ENCODE results near the gene GNA15. TPM values are rescaled to one million over a fixed set of nuclear protein-coding genes. Genes with fewer than 3 reads are reported as not detected.

GNA15 gene
- total and polyA plus RNA-seq, 12 donors = 0.42 to 8.9 (median 1.1) TPM

DNA sequence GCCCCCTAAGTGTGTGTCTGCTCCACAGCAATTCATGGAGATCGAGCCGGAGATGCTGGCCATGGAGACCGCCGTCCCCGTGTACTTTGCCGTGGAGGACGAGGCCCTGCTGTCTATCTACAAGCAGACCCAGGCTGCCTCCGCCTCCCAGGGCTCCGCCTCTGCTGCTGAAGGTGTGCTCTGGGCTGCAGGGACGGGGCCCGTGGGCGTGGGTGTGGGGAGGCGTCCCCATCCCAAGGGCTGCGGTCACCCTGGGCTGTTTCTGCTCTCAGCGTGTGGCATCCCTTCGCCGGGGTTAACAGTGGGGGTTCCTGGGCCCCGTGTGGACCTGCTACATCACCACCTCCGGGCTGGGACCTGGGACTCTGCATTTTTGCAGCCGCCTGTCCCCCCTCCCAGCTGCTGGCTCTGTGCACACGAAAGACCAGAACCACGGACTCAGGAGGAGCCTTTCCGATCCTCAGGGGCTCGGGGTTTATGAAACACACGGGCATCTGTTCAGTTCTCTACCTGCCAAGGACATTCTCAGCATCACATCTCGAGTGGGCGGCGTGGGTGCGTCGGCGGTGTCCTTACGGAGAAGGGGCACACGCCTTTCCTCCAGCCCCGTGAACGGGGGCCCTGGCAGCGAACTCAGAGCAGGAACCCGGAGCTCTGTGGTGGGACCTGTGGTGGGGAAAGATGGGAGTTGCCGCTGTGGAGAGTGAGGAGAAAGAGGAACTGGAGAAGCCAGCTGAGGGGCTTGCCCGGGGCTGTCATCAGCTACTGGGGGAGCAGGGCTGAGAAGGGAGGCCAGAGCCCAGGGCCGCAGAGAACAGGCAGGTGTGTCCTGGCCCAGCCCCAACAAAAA is 57.6 kb downstream of the GNA15 start:
- Histone ChIP-seq H3K36me3 (peaks cover 0 to 36% (median 0%) of the 10 kb centered on the region in 9 donors), H3K4me1 (peaks cover 0 to 12% (median 2%) of the 10 kb centered on the region in 9 donors), H3K27me3 (no peaks in the 10 kb centered on the region), H3K9me3 (no peaks in the 10 kb centered on the region), H3K4me3 (no peak overlapping the region), H3K27ac (no peak overlapping the region)
- intact Hi-C loops (cut with DNase I) = no loop called here
- TF ChIP-seq, protein P1, sequence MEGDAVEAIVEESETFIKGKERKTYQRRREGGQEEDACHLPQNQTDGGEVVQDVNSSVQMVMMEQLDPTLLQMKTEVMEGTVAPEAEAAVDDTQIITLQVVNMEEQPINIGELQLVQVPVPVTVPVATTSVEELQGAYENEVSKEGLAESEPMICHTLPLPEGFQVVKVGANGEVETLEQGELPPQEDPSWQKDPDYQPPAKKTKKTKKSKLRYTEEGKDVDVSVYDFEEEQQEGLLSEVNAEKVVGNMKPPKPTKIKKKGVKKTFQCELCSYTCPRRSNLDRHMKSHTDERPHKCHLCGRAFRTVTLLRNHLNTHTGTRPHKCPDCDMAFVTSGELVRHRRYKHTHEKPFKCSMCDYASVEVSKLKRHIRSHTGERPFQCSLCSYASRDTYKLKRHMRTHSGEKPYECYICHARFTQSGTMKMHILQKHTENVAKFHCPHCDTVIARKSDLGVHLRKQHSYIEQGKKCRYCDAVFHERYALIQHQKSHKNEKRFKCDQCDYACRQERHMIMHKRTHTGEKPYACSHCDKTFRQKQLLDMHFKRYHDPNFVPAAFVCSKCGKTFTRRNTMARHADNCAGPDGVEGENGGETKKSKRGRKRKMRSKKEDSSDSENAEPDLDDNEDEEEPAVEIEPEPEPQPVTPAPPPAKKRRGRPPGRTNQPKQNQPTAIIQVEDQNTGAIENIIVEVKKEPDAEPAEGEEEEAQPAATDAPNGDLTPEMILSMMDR (IDR thresholded peaks at IDR 0.05) = no peak
- ATAC-seq (no peak), DNase-seq (no peak)
- 89 to 90% methylated on average over 40 of the region's 40 CpGs for WGBS, 2 donors

DNA sequence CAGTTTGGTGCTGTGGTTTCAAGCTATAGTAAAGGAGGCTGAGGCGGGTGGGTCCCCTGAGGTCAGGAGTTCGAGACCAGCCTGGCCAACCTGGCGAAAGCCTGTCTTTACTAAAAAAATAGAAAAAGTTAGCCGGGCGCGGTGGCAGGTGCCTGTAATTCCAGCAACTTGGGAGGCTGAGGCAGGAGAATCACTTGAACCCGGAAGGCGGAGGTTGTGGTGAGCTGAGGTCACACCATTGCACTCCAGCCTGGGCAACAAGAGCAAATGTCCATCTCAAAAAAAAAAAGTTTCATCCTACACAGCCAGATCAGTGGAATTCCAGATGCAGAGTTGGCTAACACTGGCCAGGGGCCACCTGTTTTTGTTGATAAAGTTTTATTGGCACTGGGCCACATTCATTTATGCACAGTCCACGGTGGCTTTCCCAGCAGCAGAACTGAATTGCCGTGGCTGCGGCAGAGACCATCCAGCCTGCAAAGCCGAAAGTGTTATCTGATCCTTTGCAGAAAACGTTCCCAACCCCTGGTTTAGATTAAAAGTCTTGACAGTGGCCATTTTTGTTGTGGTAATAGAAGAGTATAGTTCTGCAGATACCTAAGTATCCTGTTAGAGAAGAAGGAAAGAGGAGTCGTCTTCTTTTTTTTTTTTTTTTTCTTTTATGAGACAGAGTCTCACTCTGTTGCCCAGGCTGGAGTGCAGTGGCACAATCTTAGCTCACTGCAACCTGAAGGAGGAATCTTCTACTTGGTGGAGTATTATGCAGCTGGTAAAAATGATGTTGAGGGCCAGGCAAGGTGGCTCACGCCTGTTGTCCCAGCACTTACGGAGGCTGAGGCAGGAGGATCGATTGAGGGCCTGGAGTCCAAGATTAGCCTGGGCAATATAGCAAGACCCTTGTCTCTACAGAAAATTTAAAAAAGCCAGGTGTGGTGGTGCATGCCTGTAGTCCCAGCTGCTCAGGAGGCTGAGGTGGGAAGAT is 58.6 kb downstream of the GNA15 start:
- peaks cover 0 to 45% (median 4%) of the 10 kb centered on the region in 9 donors for H3K36me3 ChIP-seq
- DNase-seq = no peak
- no peaks in the 10 kb centered on the region for H3K9me3 ChIP-seq
- no peak overlapping the region for H3K4me3 ChIP-seq
- H3K27me3 ChIP-seq = no peaks in the 10 kb centered on the region
- no peak overlapping the region for H3K27ac ChIP-seq
- ATAC-seq = no peak
- WGBS, 2 donors = 90 to 91% methylated on average over 17 of the region's 17 CpGs
- H3K4me1 ChIP-seq = peaks cover 0 to 3% (median 0%) of the 10 kb centered on the region in 9 donors
- TF ChIP-seq, protein P1 (IDR thresholded peaks at IDR 0.05) = no peak
- intact Hi-C loops (cut with DNase I) = no loop called here

DNA sequence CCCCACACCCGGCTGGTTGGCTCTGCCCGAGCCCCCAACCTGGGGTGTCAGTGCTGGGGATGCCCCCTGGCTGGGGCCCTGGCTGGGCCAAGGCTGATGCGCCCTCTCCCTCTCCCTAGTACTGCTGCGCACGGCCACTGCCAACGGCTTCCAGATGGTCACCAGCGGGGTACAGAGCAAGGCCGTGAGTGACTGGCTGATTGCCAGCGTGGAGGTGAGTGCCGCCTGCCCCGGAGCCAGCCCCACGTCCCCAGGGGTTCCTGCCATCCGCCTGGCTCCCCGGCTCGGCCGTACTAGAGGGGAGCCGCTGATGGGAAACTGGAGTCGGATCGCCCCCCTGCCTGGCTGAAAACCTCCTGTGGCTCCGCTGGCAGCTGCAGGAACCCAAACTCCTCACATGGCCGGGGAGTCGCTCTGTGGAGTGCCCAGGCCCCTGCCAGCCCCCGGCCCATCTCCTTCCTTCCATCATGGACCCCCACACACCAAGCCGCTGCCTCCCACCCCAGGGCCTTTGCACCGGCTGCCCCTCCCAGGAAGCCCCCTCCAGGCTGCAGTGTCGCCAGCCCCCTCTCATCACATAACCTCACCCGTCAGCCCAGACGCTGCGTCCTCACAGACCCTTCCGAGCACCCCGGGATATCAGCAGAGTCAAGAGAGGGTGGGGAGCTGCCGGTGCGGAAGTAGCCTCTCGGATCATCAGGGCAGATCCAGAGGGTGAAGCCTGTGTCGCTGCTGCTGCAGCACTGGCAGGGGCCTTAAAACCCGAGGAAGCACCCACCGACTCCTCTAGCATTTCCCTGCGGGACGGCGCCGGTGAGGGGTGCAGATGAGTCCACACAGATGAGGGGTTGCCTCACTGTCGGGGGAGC is 60.5 kb downstream of the GNA15 start:
- TF ChIP-seq, protein P1 (IDR thresholded peaks at IDR 0.05) = no peak
- no peak for ATAC-seq
- peaks cover 0 to 57% (median 4%) of the 10 kb centered on the region in 9 donors for H3K36me3 ChIP-seq
- H3K9me3 ChIP-seq = no peaks in the 10 kb centered on the region
- intact Hi-C loops (cut with DNase I) = no loop called here
- H3K27ac ChIP-seq = no peak overlapping the region
- WGBS, 2 donors = 94 to 95% methylated on average over 41 to 42 of the region's 42 CpGs
- H3K4me3 ChIP-seq = no peak overlapping the region
- H3K4me1 ChIP-seq = no peaks in the 10 kb centered on the region
- DNase-seq = no peak
- no peaks in the 10 kb centered on the region for H3K27me3 ChIP-seq

DNA sequence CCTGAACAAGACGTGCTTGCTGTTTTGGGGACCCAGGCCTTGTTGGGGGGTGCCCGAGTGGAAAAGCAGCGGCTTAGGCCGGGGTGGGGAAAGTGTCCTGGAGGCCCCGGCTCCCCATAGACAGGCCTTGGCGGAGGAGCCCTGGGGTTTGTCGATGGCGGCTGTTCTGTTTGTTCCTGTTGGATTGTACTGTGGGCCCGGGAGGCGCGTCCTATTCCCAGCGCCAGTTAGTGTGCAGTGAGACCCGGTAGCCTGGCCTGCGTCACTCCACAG is 61.0 kb downstream of the GNA15 start:
- intact Hi-C loops (cut with DNase I) = no loop called here
- Histone ChIP-seq H3K27ac (no peak overlapping the region), H3K27me3 (no peaks in the 10 kb centered on the region), H3K36me3 (peaks cover 0 to 63% (median 4%) of the 10 kb centered on the region in 9 donors), H3K9me3 (no peaks in the 10 kb centered on the region), H3K4me3 (no peak overlapping the region), H3K4me1 (no peaks in the 10 kb centered on the region)
- DNase-seq (no peak), ATAC-seq (no peak)
- TF ChIP-seq, protein P1 (IDR thresholded peaks at IDR 0.05) = no peak
- 92 to 93% methylated on average over 14 of the region's 14 CpGs for WGBS, 2 donors

All from heart right ventricle (tissue), 16 donors.